Measurements from ENCODE around the gene ACIN1. TPM values are rescaled to one million over a fixed set of nuclear protein-coding genes. Genes with fewer than 3 reads are reported as not detected.

The ACIN1 gene
- polyA plus RNA-seq, 1 experiment: 123 TPM

- no peak for TF ChIP-seq CTCF (IDR thresholded peaks at IDR 0.05; ENCODE audit: insufficient read depth, low read depth, low read length)
- CTCF ChIA-PET: interaction anchor here (0.6 to 19.2 kb wide), 49 partner anchors 10 to 500 kb away, joined by 3 to 539 read pairs (median 6); partner anchors contain the start of genes ACIN1, AJUBA, C14orf119 and HAUS4
- POLR2A ChIA-PET: interaction anchor here (0.6 to 0.7 kb wide), 2 partner anchors 91 to 138 kb away, joined by 3 read pairs; partner anchors contain the start of gene RBM23
- Histone ChIP-seq H3K4me3 (ENCODE audit: low read depth, low read length) (peak within 1 kb of the TSS; percentile 52), H3K36me3 (ENCODE audit: control insufficient read depth, insufficient read depth, low read length) (peaks cover 21% of the 10 kb centered on the region), H3K27me3 (ENCODE audit: control insufficient read depth, insufficient read depth, low read length) (no peaks in the 10 kb centered on the region)
- DNase-seq (ENCODE audit: low read depth): no peak
These were observed 37.8 kb downstream of the ACIN1 start, which contains the start of gene CDH24 for GRCh38 chr14:23056956-23057756. Gene CDH24 (minus strand): TSS chr14:23057520. CDS start chr14:23055733, 1,787 bp downstream.

- TF ChIP-seq CTCF (IDR thresholded peaks at IDR 0.05; ENCODE audit: insufficient read depth, low read depth, low read length): peak; percentile 95
- POLR2A ChIA-PET: interaction anchor here (0.6 kb wide), 1 partner anchor 79 kb away, joined by 9 read pairs; no protein-coding TSS in a partner anchor
- Histone ChIP-seq H3K4me3 (ENCODE audit: low read depth, low read length) (peak overlapping the region; percentile 52), H3K27me3 (ENCODE audit: control insufficient read depth, insufficient read depth, low read length) (no peaks in the 10 kb centered on the region), H3K36me3 (ENCODE audit: control insufficient read depth, insufficient read depth, low read length) (peaks cover 21% of the 10 kb centered on the region)
- DNase-seq (ENCODE audit: low read depth): no peak
- CTCF ChIA-PET: interaction anchor here (0.5 to 19.2 kb wide), 20 partner anchors 9 to 129 kb away, joined by 3 to 539 read pairs (median 4); partner anchors contain the start of genes AJUBA, HAUS4, PRMT5 and PSMB11
These were observed 38.6 kb downstream of the ACIN1 start for GRCh38 chr14:23056145-23056955.

- Histone ChIP-seq H3K36me3 (ENCODE audit: control insufficient read depth, insufficient read depth, low read length) (peaks cover 15% of the 10 kb centered on the region), H3K27me3 (ENCODE audit: control insufficient read depth, insufficient read depth, low read length) (no peaks in the 10 kb centered on the region), H3K4me3 (ENCODE audit: low read depth, low read length) (no peak overlapping the region)
- ChIA-PET CTCF (interaction anchor here (0.5 to 19.2 kb wide), 20 partner anchors 9 to 129 kb away, joined by 3 to 539 read pairs (median 4); partner anchors contain the start of genes AJUBA, PRMT5 and PSMB11), POLR2A (interaction anchor here (0.6 kb wide), 1 partner anchor 78 kb away, joined by 9 read pairs; no protein-coding TSS in a partner anchor)
- DNase-seq (ENCODE audit: low read depth): no peak
- TF ChIP-seq CTCF (IDR thresholded peaks at IDR 0.05; ENCODE audit: insufficient read depth, low read depth, low read length): no peak
These were observed 39.3 kb downstream of the ACIN1 start for GRCh38 chr14:23055621-23056144.

GRCh38 chr14:23055147-23055550, 39.8 kb downstream of the ACIN1 start:
- no peak for TF ChIP-seq CTCF (IDR thresholded peaks at IDR 0.05; ENCODE audit: insufficient read depth, low read depth, low read length)
- Histone ChIP-seq H3K4me3 (ENCODE audit: low read depth, low read length) (no peak overlapping the region), H3K36me3 (ENCODE audit: control insufficient read depth, insufficient read depth, low read length) (peaks cover 12% of the 10 kb centered on the region), H3K27me3 (ENCODE audit: control insufficient read depth, insufficient read depth, low read length) (no peaks in the 10 kb centered on the region)
- DNase-seq (ENCODE audit: low read depth): no peak
- CTCF ChIA-PET: interaction anchor here (0.8 to 19.2 kb wide), 16 partner anchors 8 to 125 kb away, joined by 3 to 539 read pairs (median 6); partner anchors contain the start of genes AJUBA, PRMT5 and PSMB11
- POLR2A ChIA-PET: no interaction called here

Data from BJ (cell line).